Calu3 (cell line): ENCODE measurements around the gene GLYATL1. TPM values are rescaled to one million over a fixed set of nuclear protein-coding genes. Genes with fewer than 3 reads are reported as not detected.

Experiments used
- BruUV-seq: library from RNA; stranded (reverse); fragments of 400-500 nt; replicated peaks from 2 replicates; lab custom pipeline; 2021; lab: Mats Ljungman, UMichigan
- CTCF ChIA-PET: fragments of 300-600 bp; sonication (Branson Sonifier 250); formaldehyde crosslinking; loops from one replicate; lab custom pipeline; 2022; ENCODE audit warnings: antibody characterized with exemption; lab: Charles Lee
- DNase-seq: peaks from one replicate; pipeline ENCODE4 v3.0.0; 2022
- H3K27ac Mint-ChIP-seq: one replicate; pipeline ENCODE4 v1.8.0; 2022; ENCODE audit warnings: mixed read lengths; ENCODE audit not compliant: unreplicated experiment
- H3K27me3 Mint-ChIP-seq: one replicate; pipeline ENCODE4 v1.8.0; 2022; ENCODE audit warnings: mixed read lengths; ENCODE audit not compliant: unreplicated experiment
- H3K36me3 Mint-ChIP-seq: one replicate; pipeline ENCODE4 v1.8.0; 2022; ENCODE audit warnings: mild to moderate bottlenecking, moderate library complexity, mixed read lengths; ENCODE audit not compliant: insufficient read depth, unreplicated experiment
- H3K4me1 Mint-ChIP-seq: one replicate; pipeline ENCODE4 v1.8.0; 2022; ENCODE audit warnings: mild to moderate bottlenecking, low read depth, mixed read lengths; ENCODE audit not compliant: unreplicated experiment
- H3K4me3 Mint-ChIP-seq: one replicate; pipeline ENCODE4 v1.8.0; 2022; ENCODE audit warnings: mild to moderate bottlenecking, low read depth, moderate library complexity, mixed read lengths; ENCODE audit not compliant: unreplicated experiment
- H3K9me3 Mint-ChIP-seq: one replicate; pipeline ENCODE4 v1.8.0; 2022; ENCODE audit warnings: low read depth, mixed read lengths; ENCODE audit not compliant: unreplicated experiment
- CTCF ChIP-seq: fragments of 200-600 bp; IDR thresholded peaks from one replicate; pipeline ENCODE4 v1.8.0; 2022; ENCODE audit warnings: antibody characterized with exemption; ENCODE audit not compliant: unreplicated experiment
- intact Hi-C: fragments of 100-400 bp; cut with micrococcal nuclease; formaldehyde crosslinking; loops from one replicate; pipeline ENCODE4 v1.10.0; 2022; ENCODE audit not compliant: unreplicated experiment
- total RNA-seq: library from RNA; stranded (reverse); gene quantifications from 2 replicates; pipeline ENCODE4 v1.2.3, GENCODE V29; 2022

Gene GLYATL1
- total RNA-seq, 1 experiment from 2014 or later: not detected

DNA sequence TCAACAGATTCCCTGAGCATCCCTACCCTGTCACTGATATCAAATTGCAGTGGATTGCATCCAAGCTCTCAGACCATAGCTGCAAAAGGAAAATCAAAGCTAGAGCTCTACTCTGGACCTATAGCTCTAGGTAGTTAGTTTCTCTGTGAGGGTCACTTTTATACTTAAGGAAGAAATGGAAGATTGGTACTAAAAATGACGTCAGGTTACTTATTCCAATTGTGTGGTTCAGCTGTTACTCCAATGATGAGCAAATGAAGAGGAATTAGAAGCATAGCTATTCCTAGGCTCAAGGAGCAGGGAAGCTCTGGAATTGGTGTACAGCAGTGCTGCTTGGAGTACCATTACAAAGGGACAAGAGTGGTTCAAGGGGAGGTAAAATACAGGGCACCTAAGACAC, 36.4 kb upstream of the GLYATL1 start:
- CTCF ChIA-PET: no interaction called here
- Mint-ChIP-seq H3K9me3 (no peaks in the 10 kb centered on the region), H3K36me3 (no peaks in the 10 kb centered on the region), H3K4me3 (no peak overlapping the region), H3K27ac (no peak overlapping the region), H3K4me1 (no peaks in the 10 kb centered on the region), H3K27me3 (peaks cover 62% of the 10 kb centered on the region)
- TF ChIP-seq CTCF: no peak
- BruUV-seq: no TSS peak
- intact Hi-C loops: loop anchor here (5.0 kb wide), 2 partner anchors 61 to 326 kb away; partner anchors contain the start of genes GLYATL2, LPXN and ZFP91
- DNase-seq: no peak

DNA sequence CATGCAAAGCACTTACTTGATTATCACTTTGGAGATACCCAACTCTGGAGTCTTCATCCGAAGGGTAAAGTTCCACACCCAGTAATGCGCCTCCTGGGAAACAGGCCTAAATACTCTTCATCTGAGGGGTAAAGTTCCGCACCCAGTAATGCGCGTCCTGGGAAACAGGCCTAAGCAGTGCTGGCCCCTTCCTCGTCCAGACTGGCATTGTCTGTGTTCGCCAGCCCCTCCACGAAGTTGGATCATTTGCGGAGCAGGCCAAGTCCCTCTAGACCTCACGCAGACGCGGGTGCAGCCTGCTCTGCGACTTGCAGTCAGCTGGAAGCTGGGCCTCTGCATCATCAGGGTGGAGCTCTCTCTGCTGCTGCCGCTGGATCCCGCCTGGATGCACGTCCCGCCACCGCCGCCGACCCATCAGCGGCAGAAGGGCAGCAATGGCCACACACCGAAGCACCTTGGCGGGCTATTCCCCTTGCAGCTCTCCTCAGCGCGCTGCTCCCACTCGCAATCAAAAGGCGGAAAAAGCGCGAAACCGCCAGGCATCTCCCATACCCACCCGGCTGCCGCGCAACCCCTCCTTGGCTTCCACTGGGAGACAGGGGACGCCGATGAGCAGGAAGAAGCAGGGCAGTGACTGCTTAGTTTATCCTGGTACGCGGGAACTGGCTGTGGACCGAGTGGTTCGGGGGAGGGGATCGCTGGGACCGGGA, 34.1 kb upstream of the GLYATL1 start:
- TF ChIP-seq CTCF: no peak
- H3K27me3 Mint-ChIP-seq: peaks cover 79% of the 10 kb centered on the region
- intact Hi-C loops: no loop called here
- CTCF ChIA-PET: interaction anchor here (1.2 kb wide), 1 partner anchor 153 kb away, joined by 3 read pairs; no protein-coding TSS in a partner anchor
- BruUV-seq: no TSS peak
- H3K4me1 Mint-ChIP-seq: no peaks in the 10 kb centered on the region
- no peak for DNase-seq
- H3K9me3 Mint-ChIP-seq: no peaks in the 10 kb centered on the region
- H3K36me3 Mint-ChIP-seq: no peaks in the 10 kb centered on the region
- H3K4me3 Mint-ChIP-seq: peak overlapping the region; percentile 48
- H3K27ac Mint-ChIP-seq: no peak overlapping the region

DNA sequence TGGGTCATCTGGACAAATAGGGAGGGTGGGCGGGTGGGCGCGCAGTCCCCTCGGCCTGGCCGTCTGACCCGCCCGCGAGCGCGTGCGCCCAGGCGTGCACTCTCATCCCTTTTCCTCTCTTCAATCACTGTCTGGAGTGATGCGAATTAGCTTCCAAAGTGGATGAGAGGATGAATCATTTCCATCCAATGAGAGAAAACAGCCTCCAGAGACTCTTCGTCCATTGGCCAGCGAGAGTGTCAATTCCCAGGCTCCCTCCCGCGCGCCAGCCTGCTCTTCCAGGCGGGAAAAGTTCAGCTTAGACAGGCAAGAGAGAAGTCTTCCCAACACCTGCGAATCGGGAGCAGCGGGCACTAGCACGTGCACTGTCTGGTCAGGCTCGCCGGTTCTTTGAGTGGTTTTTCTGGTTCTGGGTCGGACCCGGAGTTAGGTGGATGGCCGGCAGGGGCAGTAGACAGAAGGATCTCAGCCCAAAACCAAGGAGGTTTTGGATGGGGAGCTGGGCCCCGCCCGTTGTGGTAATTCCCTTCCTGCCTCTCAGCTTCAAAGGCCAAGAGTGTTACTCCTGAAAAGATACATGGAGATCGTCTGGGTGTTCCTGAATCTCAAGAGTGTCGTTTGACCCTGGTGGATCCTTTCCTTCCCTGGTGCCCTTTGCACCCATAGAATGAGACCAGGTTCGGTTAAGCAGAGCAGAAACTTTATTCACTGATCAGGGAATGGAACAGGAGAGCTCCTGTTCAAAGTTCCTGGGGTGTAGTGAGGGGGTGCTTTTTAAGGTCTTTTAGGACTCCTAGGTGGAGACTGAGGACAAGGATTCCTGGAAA, 33.4 kb upstream of the GLYATL1 start:
- Mint-ChIP-seq H3K4me1 (no peaks in the 10 kb centered on the region), H3K4me3 (peak overlapping the region; percentile 48), H3K27me3 (peaks cover 79% of the 10 kb centered on the region), H3K27ac (no peak overlapping the region), H3K36me3 (no peaks in the 10 kb centered on the region), H3K9me3 (no peaks in the 10 kb centered on the region)
- CTCF ChIA-PET: interaction anchor here (1.0 to 1.3 kb wide), 3 partner anchors 10 to 152 kb away, joined by 3 to 4 read pairs (median 3); no protein-coding TSS in a partner anchor
- intact Hi-C loops: no loop called here
- peak; percentile 44 for DNase-seq
- no TSS peak for BruUV-seq
- TF ChIP-seq CTCF: no peak

- H3K27ac Mint-ChIP-seq: no peak overlapping the region
- TF ChIP-seq CTCF: no peak
- H3K4me3 Mint-ChIP-seq: no peak overlapping the region
- intact Hi-C loops: no loop called here
- BruUV-seq: no TSS peak
- CTCF ChIA-PET: no interaction called here
- H3K36me3 Mint-ChIP-seq: no peaks in the 10 kb centered on the region
- no peaks in the 10 kb centered on the region for H3K4me1 Mint-ChIP-seq
- DNase-seq: no peak
- H3K9me3 Mint-ChIP-seq: no peaks in the 10 kb centered on the region
- peaks cover 66% of the 10 kb centered on the region for H3K27me3 Mint-ChIP-seq
These were observed 31.5 kb upstream of the GLYATL1 start for GRCh38 chr11:58907780-58908179.
